Measurements from ENCODE around the gene FGR.

GRCh38 chr1:27659497-27660299 is 24.7 kb upstream of the FGR start:
- TF ChIP-seq, protein P1, sequence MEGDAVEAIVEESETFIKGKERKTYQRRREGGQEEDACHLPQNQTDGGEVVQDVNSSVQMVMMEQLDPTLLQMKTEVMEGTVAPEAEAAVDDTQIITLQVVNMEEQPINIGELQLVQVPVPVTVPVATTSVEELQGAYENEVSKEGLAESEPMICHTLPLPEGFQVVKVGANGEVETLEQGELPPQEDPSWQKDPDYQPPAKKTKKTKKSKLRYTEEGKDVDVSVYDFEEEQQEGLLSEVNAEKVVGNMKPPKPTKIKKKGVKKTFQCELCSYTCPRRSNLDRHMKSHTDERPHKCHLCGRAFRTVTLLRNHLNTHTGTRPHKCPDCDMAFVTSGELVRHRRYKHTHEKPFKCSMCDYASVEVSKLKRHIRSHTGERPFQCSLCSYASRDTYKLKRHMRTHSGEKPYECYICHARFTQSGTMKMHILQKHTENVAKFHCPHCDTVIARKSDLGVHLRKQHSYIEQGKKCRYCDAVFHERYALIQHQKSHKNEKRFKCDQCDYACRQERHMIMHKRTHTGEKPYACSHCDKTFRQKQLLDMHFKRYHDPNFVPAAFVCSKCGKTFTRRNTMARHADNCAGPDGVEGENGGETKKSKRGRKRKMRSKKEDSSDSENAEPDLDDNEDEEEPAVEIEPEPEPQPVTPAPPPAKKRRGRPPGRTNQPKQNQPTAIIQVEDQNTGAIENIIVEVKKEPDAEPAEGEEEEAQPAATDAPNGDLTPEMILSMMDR (IDR thresholded peaks at IDR 0.05; ENCODE audit: insufficient read depth, low read depth, low read length) = no peak
- no peak for TF ChIP-seq EZH2 (IDR thresholded peaks at IDR 0.05; ENCODE audit: insufficient read depth, low read length)

Measured in astrocyte (in vitro differentiated cells and primary cell).